ENCODE data around the gene LBX2.

DNA sequence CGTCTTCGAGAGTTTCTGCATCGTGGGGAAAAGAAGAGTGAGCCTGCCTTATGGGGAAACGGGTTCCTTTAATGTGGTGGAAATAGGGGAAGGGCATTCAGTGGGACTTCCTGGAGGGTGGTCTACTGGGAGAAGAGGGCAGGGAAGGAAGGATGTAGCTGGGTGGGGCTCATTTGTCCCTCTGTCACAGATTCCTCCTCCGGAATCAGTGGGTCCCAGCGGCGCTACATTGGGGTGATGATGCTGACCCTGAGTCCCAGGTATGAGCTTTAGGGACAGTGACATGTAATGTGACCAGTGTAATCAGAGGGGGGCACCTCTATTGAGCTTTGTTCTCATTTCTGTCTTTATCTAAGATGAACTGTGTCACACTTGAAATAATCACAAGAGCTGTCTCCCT lies 32.3 kb upstream of the LBX2 start:
- TF ChIP-seq CTCF (IDR thresholded peaks at IDR 0.05 in 2 of 3, conservative IDR thresholded peaks at IDR 0.05 in 1 of 3; ENCODE audit: borderline replicate concordance in 1 of 3, insufficient read depth in 1 of 3, low read depth in 2 of 3, low read length in 2 of 3) (no peak), CEBPB (IDR thresholded peaks at IDR 0.05; ENCODE audit: low read depth) (no peak), EZH2 (IDR thresholded peaks at IDR 0.05) (no peak), REST (IDR thresholded peaks at IDR 0.05; ENCODE audit: low read depth) (no peak), ZBTB33 (IDR thresholded peaks at IDR 0.05; ENCODE audit: extremely low read depth, insufficient replicate concordance, low read length) (no peak), JUND (IDR thresholded peaks at IDR 0.05) (no peak)
- TF ChIP-seq, protein P1, sequence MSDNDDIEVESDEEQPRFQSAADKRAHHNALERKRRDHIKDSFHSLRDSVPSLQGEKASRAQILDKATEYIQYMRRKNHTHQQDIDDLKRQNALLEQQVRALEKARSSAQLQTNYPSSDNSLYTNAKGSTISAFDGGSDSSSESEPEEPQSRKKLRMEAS (IDR thresholded peaks at IDR 0.05), result no peak
